ENCODE measurements around the gene AVL9.
"Not testable (repeated sequence)": the region's sequence is repeated elsewhere in the genome, so short reads cannot be mapped to it uniquely, and the experiment has no call there.

Gene AVL9

GRCh38 chr7:32618987-32619386 is 123.7 kb downstream of the AVL9 start:
- TF ChIP-seq, protein P1, sequence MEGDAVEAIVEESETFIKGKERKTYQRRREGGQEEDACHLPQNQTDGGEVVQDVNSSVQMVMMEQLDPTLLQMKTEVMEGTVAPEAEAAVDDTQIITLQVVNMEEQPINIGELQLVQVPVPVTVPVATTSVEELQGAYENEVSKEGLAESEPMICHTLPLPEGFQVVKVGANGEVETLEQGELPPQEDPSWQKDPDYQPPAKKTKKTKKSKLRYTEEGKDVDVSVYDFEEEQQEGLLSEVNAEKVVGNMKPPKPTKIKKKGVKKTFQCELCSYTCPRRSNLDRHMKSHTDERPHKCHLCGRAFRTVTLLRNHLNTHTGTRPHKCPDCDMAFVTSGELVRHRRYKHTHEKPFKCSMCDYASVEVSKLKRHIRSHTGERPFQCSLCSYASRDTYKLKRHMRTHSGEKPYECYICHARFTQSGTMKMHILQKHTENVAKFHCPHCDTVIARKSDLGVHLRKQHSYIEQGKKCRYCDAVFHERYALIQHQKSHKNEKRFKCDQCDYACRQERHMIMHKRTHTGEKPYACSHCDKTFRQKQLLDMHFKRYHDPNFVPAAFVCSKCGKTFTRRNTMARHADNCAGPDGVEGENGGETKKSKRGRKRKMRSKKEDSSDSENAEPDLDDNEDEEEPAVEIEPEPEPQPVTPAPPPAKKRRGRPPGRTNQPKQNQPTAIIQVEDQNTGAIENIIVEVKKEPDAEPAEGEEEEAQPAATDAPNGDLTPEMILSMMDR (conservative IDR thresholded peaks at IDR 0.05; ENCODE audit: low read depth, low read length): no peak
- DNase-seq (ENCODE audit: low read depth): no peak

DNA sequence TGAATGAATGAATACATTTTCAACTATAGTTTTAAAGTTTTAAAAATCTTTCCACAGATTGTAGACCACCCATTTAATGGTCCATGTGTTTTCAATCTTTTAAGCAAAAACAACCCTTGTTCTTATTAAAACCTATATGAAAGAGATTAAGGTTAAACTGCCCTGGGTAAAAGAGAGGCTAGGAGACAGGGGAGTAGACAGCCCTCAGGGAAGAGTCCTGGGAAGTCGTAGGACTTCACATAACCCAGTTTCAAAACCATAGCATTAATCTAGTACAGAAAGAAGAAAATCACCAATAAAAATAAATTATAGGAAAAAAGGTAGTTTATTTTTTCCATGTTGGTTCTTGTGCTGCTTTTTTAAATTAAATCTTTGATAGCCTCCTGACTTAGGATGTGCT is 124.1 kb downstream of the AVL9 start:
- DNase-seq (ENCODE audit: low read depth); H3K4me3 ChIP-seq (ENCODE audit: low read length): not testable (repeated sequence)

More at GRCh38 chr7:32618987-32619386, 123.7 kb downstream of the AVL9 start:
- no peak overlapping the region for H3K4me3 ChIP-seq (ENCODE audit: low read length)

GRCh38 chr7:32631021-32631420 is 135.7 kb downstream of the AVL9 start:
- no peak for DNase-seq (ENCODE audit: low read depth)
- TF ChIP-seq, protein P1 (conservative IDR thresholded peaks at IDR 0.05; ENCODE audit: low read depth, low read length): no peak
- no peak overlapping the region for H3K4me3 ChIP-seq (ENCODE audit: low read length)

DNA sequence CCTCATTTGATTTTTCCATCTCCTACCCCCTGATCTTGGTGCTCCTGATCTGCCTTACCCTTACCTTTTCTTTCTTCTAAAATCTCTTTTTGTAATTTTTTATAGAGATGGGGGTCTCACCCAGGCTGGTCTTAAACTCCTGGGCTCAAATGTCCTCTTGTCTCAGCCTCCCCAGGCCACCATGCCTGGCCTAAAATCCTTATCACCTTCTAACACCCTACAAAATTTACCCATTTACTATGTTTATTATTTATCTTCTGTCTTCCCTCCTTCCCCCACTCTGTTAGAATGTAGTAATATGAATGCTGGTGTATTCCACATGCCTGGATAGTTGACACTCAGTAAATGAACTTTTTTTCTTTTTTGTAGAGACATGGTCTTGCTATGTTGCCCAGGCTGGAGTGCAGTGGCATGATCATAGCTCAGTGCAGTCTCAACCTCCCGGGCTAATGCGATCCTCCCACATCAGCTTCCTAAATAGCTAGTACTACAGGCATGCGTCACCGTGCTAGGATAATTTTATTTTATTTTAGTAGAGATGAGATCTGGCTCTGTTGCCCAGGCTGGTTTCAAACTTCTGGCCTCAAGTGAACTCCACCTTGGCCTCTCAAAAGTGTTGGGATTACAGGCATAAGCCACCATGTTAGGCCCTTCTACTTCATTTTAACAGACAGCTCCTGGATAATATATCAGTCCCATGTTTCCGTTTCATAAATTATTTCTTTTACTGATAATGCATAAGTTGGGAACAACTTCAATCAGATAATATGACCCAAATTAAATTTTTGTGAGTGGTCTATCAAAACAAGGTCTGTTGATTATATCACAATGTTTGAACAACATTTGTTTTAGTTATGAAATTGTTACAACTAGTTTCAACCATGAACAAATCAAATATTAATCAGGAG is 136.6 kb downstream of the AVL9 start:
- not testable (repeated sequence) for DNase-seq (ENCODE audit: low read depth)

GRCh38 chr7:32633446-32633845 is 138.2 kb downstream of the AVL9 start:
- not testable (repeated sequence) for H3K4me3 ChIP-seq (ENCODE audit: low read length); DNase-seq (ENCODE audit: low read depth)

More for the DNA sequence above, 136.6 kb downstream of the AVL9 start:
- H3K4me3 ChIP-seq (ENCODE audit: low read length): not testable (repeated sequence)

DNA sequence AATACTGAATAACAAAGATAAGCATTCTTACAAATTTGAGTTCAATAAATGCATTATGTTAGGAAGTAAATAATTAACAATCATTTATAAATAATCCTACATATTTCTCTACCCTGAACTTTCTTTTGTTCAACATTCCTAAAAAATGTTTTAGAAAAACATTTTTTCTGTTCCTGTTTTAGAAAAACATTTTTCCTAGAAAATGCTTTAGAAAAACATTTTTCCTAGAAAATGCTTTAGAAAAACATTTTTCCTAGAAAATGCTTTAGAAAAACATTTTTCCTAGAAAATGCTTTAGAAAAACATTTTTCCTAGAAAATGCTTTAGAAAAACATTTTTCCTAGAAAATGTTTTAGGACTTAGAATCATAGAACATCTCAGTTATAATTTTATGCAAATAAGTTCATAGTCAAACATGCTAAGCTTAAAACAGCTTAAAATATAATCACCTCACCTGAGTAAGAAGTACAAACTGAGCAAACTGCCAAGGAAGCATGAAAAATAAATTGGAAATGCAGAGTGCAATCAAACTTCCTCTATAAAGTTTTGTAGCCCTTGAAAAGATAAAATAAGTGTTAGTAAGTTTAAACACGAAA is 139.6 kb downstream of the AVL9 start:
- DNase-seq (ENCODE audit: low read depth); H3K4me3 ChIP-seq (ENCODE audit: low read length): not testable (repeated sequence)

DNA sequence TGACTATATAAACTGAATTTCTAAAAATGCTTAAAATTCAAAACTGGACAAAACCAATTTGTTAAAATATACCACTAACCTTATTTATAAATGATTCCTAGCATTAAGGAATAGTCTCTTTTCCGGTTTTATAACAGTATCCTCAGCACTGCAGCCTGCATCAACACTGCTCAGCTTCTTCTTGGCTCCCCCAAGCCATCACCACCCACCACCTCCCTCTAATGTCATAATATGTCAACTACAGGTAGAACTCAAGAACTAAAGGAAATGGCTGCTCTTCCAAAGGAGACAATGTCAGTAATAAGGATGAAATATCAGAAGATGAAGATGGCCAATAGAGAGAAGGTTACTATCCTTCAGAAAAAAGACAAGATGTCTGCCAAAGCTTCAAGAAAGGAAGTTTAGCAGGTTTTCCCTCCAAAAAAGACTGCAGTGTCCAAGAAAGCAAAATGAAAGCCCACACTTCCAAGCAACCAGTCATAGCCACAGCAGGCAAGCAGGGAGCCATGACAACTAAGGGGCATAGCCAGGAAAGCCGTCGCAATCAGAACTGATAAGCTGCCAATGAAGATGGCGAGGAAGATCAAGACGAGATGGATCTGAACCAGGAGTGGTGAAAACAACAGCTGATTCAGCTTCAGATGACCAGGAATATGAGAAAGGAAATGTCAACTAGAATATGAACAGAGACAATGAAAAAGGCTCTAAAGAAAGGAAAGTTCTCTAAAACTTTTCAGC is 141.6 kb downstream of the AVL9 start:
- not testable (repeated sequence) for DNase-seq (ENCODE audit: low read depth); H3K4me3 ChIP-seq (ENCODE audit: low read length)

- not testable (repeated sequence) for H3K4me3 ChIP-seq (ENCODE audit: low read length); DNase-seq (ENCODE audit: low read depth)
Measured at GRCh38 chr7:32637611-32638010, 142.3 kb downstream of the AVL9 start.

All from retinal pigment epithelial cell (primary cell).